ENCODE measurements around the gene SLC38A10.

Gene SLC38A10

GRCh38 chr17:81277421-81277820, 17.7 kb downstream of the SLC38A10 start:
- no peak for TF ChIP-seq Cebpa-rat (IDR thresholded peaks at IDR 0.05)
- Histone ChIP-seq H3K9ac (no peak overlapping the region), H3K27me3 (no peaks in the 10 kb centered on the region), H4K20me1 (peaks cover 0 to 50% (median 10%) of the 10 kb centered on the region in 11 experiments; a peak in 10 of 22 replicates), H3K4me3 (no peak overlapping the region), H3K36me3 (peaks cover 90 to 100% (median 96%) of the 10 kb centered on the region in 11 experiments), H3K27ac (no peak overlapping the region), H3K4me2 (no peak overlapping the region), H3K4me1 (peaks cover 10 to 18% (median 14%) of the 10 kb centered on the region in 10 experiments; a peak in 19 of 20 replicates), H3K9me3 (replicated peaks in 1 of 11) (no peaks in the 10 kb centered on the region)

- Histone ChIP-seq H3K36me3 (peaks cover 90 to 100% (median 95%) of the 10 kb centered on the region in 11 experiments), H3K4me2 (no peak overlapping the region), H3K4me3 (no peak overlapping the region), H3K27ac (no peak overlapping the region), H3K9ac (no peak overlapping the region), H3K9me3 (replicated peaks in 1 of 11) (no peaks in the 10 kb centered on the region), H4K20me1 (peaks cover 0 to 52% (median 10%) of the 10 kb centered on the region in 11 experiments; a peak in 10 of 22 replicates), H3K4me1 (peaks cover 12 to 23% (median 17%) of the 10 kb centered on the region in 10 experiments; a peak in 19 of 20 replicates), H3K27me3 (no peaks in the 10 kb centered on the region)
- TF ChIP-seq Cebpa-rat (IDR thresholded peaks at IDR 0.05), result no peak
These were observed 18.3 kb downstream of the SLC38A10 start for GRCh38 chr17:81276781-81277180.

- H3K9ac ChIP-seq, result 0 out of 22 replicates have a peak overlapping the region, but pooled peaks of 1 of the 11 experiments have one; percentile 9
- no peaks in the 10 kb centered on the region for H3K9me3 ChIP-seq (replicated peaks in 1 of 11)
- H3K4me1 ChIP-seq, result peaks cover 18 to 31% (median 28%) of the 10 kb centered on the region in 10 experiments
- H4K20me1 ChIP-seq, result peaks cover 0 to 62% (median 14%) of the 10 kb centered on the region in 11 experiments; a peak in 11 of 22 replicates
- peaks cover 84 to 100% (median 95%) of the 10 kb centered on the region in 11 experiments for H3K36me3 ChIP-seq
- no peak overlapping the region for H3K27ac ChIP-seq
- H3K4me2 ChIP-seq, result no peak overlapping the region
- no peak overlapping the region for H3K4me3 ChIP-seq
- TF ChIP-seq Cebpa-rat (IDR thresholded peaks at IDR 0.05), result no peak
- no peaks in the 10 kb centered on the region for H3K27me3 ChIP-seq
These were observed 20.6 kb downstream of the SLC38A10 start for GRCh38 chr17:81274471-81274855.

- Histone ChIP-seq H3K36me3 (peaks cover 84 to 100% (median 95%) of the 10 kb centered on the region in 11 experiments), H3K9me3 (replicated peaks in 1 of 11) (no peaks in the 10 kb centered on the region), H3K27ac (no peak overlapping the region), H3K4me3 (no peak overlapping the region), H3K9ac (0 out of 22 replicates have a peak overlapping the region, but pooled peaks of 1 of the 11 experiments have one; percentile 9), H4K20me1 (peaks cover 0 to 58% (median 8%) of the 10 kb centered on the region in 11 experiments; a peak in 11 of 22 replicates), H3K4me1 (peaks cover 18 to 31% (median 28%) of the 10 kb centered on the region in 10 experiments), H3K4me2 (peak overlapping the region in 2 of 11 experiments; percentile 32 to 50; a peak in 1 of 22 replicates), H3K27me3 (no peaks in the 10 kb centered on the region)
- no peak for TF ChIP-seq Cebpa-rat (IDR thresholded peaks at IDR 0.05)
These were observed 21.2 kb downstream of the SLC38A10 start for GRCh38 chr17:81273698-81274470.

- no peak overlapping the region for H3K4me3 ChIP-seq
- peak overlapping the region in 2 of 11 experiments; percentile 19 to 35; a peak in 3 of 22 replicates for H3K9ac ChIP-seq
- no peaks in the 10 kb centered on the region for H3K9me3 ChIP-seq (replicated peaks in 1 of 11)
- no peaks in the 10 kb centered on the region for H3K27me3 ChIP-seq
- peak overlapping the region in 4 of 11 experiments; percentile 18 to 35 (median 30); a peak in 5 of 22 replicates for H3K27ac ChIP-seq
- TF ChIP-seq Cebpa-rat (IDR thresholded peaks at IDR 0.05), result no peak
- H3K4me2 ChIP-seq, result peak overlapping the region in 9 of 11 experiments; percentile 6 to 53 (median 32); a peak in 12 of 22 replicates
- H3K4me1 ChIP-seq, result peaks cover 20 to 39% (median 33%) of the 10 kb centered on the region in 10 experiments
- peaks cover 0 to 54% (median 6%) of the 10 kb centered on the region in 11 experiments; a peak in 12 of 22 replicates for H4K20me1 ChIP-seq
- peaks cover 82 to 100% (median 92%) of the 10 kb centered on the region in 11 experiments for H3K36me3 ChIP-seq
These were observed 22.5 kb downstream of the SLC38A10 start for GRCh38 chr17:81272616-81273015.

- Histone ChIP-seq H3K4me3 (no peak overlapping the region), H3K4me1 (peaks cover 28 to 50% (median 41%) of the 10 kb centered on the region in 10 experiments), H3K9ac (no peak overlapping the region), H3K36me3 (peaks cover 73 to 100% (median 87%) of the 10 kb centered on the region in 11 experiments), H4K20me1 (peaks cover 0 to 49% (median 6%) of the 10 kb centered on the region in 11 experiments; a peak in 12 of 22 replicates), H3K27ac (no peak overlapping the region), H3K9me3 (replicated peaks in 1 of 11) (no peaks in the 10 kb centered on the region), H3K27me3 (no peaks in the 10 kb centered on the region), H3K4me2 (peak overlapping the region in 2 of 11 experiments; percentile 12 to 29; a peak in 2 of 22 replicates)
- no peak for TF ChIP-seq Cebpa-rat (IDR thresholded peaks at IDR 0.05)
These were observed 23.9 kb downstream of the SLC38A10 start for GRCh38 chr17:81271226-81271625.

- no peak for TF ChIP-seq Cebpa-rat (IDR thresholded peaks at IDR 0.05)
- Histone ChIP-seq H3K27ac (no peak overlapping the region), H3K27me3 (no peaks in the 10 kb centered on the region), H3K4me2 (peak overlapping the region in 5 of 11 experiments; percentile 0 to 29 (median 18); a peak in 3 of 22 replicates), H3K4me3 (no peak overlapping the region), H3K9ac (no peak overlapping the region), H3K36me3 (peaks cover 73 to 100% (median 88%) of the 10 kb centered on the region in 11 experiments), H3K9me3 (replicated peaks in 1 of 11) (no peaks in the 10 kb centered on the region), H4K20me1 (peaks cover 0 to 58% (median 6%) of the 10 kb centered on the region in 11 experiments; a peak in 12 of 22 replicates), H3K4me1 (peaks cover 29 to 51% (median 45%) of the 10 kb centered on the region in 10 experiments)
These were observed 24.8 kb downstream of the SLC38A10 start for GRCh38 chr17:81270279-81270678.

- TF ChIP-seq Cebpa-rat (IDR thresholded peaks at IDR 0.05), result no peak
- peaks cover 17 to 41% (median 37%) of the 10 kb centered on the region in 10 experiments for H3K4me1 ChIP-seq
- no peaks in the 10 kb centered on the region for H3K9me3 ChIP-seq (replicated peaks in 1 of 11)
- no peak overlapping the region for H3K4me3 ChIP-seq
- peak overlapping the region in 4 of 11 experiments; percentile 10 to 44 (median 32); a peak in 5 of 22 replicates for H3K27ac ChIP-seq
- H3K9ac ChIP-seq, result 0 out of 22 replicates have a peak overlapping the region, but pooled peaks of 2 of the 11 experiments have one; percentile 11 to 27
- H3K36me3 ChIP-seq, result peaks cover 75 to 100% (median 88%) of the 10 kb centered on the region in 11 experiments
- H4K20me1 ChIP-seq, result peaks cover 0 to 62% (median 23%) of the 10 kb centered on the region in 11 experiments; a peak in 14 of 22 replicates
- no peaks in the 10 kb centered on the region for H3K27me3 ChIP-seq
- peak overlapping the region; percentile 3 to 62 (median 49); a peak in 20 of 22 replicates for H3K4me2 ChIP-seq
These were observed 27.6 kb downstream of the SLC38A10 start for GRCh38 chr17:81267390-81268067.
